Measurements from ENCODE around the gene PREX1.

PREX1 gene

DNA sequence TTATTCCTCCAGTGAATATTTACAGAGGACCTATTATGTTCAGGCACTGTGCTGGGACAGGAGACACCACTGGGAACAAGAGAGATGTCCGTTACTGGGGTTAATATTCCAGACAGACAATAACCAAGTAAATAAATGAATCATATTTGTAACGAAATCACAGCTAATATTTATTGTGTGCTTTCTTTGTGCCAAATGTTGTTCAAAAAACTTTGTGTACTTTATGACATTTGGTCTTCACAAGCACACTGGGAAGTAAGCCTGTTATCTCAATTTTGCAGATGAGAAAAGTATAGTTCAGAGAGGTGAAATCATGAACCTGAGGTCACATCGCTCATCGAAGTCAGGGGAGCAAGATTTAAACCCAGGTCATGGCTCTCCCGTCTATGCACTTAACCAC is 36.5 kb upstream of the PREX1 start:
- no peak for DNase-seq (ENCODE audit: low read depth)
- TF ChIP-seq, protein P1, sequence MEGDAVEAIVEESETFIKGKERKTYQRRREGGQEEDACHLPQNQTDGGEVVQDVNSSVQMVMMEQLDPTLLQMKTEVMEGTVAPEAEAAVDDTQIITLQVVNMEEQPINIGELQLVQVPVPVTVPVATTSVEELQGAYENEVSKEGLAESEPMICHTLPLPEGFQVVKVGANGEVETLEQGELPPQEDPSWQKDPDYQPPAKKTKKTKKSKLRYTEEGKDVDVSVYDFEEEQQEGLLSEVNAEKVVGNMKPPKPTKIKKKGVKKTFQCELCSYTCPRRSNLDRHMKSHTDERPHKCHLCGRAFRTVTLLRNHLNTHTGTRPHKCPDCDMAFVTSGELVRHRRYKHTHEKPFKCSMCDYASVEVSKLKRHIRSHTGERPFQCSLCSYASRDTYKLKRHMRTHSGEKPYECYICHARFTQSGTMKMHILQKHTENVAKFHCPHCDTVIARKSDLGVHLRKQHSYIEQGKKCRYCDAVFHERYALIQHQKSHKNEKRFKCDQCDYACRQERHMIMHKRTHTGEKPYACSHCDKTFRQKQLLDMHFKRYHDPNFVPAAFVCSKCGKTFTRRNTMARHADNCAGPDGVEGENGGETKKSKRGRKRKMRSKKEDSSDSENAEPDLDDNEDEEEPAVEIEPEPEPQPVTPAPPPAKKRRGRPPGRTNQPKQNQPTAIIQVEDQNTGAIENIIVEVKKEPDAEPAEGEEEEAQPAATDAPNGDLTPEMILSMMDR (IDR thresholded peaks at IDR 0.05; ENCODE audit: low read length, missing control alignments) = no peak
- H3K4me3 ChIP-seq (replicated peaks; ENCODE audit: low read depth, low read length) = no peak overlapping the region

DNA sequence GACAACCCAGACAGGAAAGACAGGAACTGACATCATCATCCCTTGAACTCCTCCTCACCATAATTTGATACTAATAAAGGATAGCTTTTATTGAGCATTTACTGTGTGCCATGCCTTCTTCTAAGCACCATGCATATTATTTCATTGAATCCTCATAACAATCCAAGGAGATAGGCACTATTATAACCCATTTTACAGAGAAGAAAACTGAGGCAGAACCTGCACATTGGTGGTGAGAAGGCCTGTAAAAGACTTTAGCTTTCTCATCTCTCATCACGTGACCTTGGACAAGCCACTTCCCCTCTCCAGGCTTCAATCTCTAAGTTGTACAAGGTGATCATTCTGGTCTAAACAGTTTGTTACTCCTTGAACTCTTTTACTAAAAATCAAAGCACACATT is 34.5 kb upstream of the PREX1 start:
- no peak for DNase-seq (ENCODE audit: low read depth)
- TF ChIP-seq, protein P1 (IDR thresholded peaks at IDR 0.05; ENCODE audit: low read length, missing control alignments) = no peak
- no peak overlapping the region for H3K4me3 ChIP-seq (replicated peaks; ENCODE audit: low read depth, low read length)

DNA sequence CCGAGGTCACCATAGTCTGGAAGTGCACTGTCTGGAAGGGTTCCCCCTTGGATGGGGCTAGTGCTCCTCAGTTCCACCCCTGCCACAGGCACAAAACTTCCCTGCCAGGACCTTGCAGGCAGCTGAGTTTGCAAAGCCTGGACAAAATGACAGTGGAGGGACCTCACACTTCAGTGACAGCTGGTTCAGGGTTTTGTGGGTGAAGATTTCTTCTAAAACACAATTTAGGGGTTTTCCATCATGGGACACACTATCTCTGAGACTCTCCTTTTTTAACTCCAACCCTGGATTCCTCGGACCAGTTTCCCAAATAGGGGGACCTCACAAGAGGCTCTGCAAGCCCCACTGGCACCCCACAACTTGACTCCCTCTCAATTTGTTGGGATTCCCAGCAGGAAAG is 33.6 kb upstream of the PREX1 start:
- no peak for DNase-seq (ENCODE audit: low read depth)
- TF ChIP-seq, protein P1 (IDR thresholded peaks at IDR 0.05; ENCODE audit: low read length, missing control alignments) = no peak
- no peak overlapping the region for H3K4me3 ChIP-seq (replicated peaks; ENCODE audit: low read depth, low read length)

DNA sequence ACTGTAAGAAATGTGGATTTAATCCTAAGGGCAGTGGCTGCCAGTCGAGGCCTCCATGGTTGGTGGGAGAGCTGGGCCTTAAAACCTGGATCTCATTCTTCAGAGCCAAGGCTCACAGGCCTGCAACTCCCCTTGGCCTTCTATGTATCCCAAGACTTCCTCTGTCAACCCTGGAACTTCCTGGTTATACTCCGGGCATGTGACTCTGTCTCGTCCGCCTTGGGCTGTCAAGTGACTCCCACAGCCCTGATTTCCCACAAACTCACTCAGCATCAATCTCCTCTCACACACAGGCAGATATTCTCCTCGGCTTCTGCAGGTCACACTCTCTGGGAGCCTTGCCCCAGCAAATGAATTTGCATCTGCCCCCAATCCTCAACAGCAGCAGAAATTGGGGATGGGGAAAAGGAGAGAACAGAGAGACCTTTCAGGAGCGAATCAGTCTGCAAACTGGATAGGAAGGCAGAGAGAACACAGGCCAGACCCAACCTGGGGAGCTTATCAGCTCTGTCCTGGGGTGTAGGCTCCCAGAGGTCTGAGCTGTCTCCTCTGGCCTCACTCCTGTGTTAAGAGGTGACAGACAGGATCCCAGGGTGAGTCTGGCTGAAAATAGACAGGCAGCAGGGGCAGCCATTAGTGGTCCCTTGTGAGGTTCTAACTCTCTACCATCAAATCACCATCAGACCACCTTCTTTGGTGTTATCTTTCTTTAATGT is 30.4 kb upstream of the PREX1 start:
- no peak for DNase-seq (ENCODE audit: low read depth)

DNA sequence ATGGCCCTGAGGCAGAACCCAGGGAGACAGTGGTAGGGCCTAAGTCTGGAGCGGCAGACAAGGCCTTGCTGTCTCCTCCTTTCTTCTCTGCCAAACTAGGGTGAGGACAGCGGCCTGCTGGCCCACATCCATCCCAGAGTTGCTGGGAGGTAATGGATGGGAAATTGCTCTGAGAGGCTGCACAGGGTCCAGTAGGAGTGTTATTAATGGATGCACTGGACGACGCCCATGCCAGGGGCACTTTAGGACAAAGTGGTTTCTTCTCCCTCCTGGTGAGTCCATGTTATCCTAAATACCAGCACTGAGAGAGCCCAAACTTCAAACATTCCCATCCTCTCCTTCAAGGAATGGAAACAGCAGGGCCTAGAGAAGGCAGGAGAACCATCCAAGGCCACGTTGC is 28.3 kb upstream of the PREX1 start:
- H3K4me3 ChIP-seq (replicated peaks; ENCODE audit: low read depth, low read length) = no peak overlapping the region
- DNase-seq (ENCODE audit: low read depth) = no peak
- TF ChIP-seq, protein P1 (IDR thresholded peaks at IDR 0.05; ENCODE audit: low read length, missing control alignments) = no peak

More for the DNA sequence above, 30.4 kb upstream of the PREX1 start:
- H3K4me3 ChIP-seq (replicated peaks; ENCODE audit: low read depth, low read length) = no peak overlapping the region
- TF ChIP-seq, protein P1 (IDR thresholded peaks at IDR 0.05; ENCODE audit: low read length, missing control alignments) = no peak

DNA sequence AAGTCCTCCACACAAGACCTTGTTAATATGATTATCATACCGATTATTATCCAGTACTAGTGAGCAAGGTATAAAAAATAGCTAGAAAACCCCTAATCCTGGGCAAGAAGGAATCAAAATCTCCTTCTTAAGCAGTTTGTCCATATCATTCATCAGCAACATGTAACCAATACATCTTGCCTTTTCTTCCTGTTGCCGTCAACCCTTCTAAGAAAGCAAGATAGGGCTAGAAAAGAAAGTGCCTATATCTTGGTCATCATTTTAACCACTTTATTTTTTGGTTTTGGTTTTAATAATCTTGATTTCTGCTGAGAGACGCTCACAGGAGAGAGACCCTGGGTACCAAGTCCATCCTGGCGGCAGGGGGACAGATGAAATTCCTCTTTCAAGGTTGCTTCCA is 27.2 kb upstream of the PREX1 start:
- DNase-seq (ENCODE audit: low read depth) = no peak
- TF ChIP-seq, protein P1 (IDR thresholded peaks at IDR 0.05; ENCODE audit: low read length, missing control alignments) = no peak
- H3K4me3 ChIP-seq (replicated peaks; ENCODE audit: low read depth, low read length) = no peak overlapping the region

DNA sequence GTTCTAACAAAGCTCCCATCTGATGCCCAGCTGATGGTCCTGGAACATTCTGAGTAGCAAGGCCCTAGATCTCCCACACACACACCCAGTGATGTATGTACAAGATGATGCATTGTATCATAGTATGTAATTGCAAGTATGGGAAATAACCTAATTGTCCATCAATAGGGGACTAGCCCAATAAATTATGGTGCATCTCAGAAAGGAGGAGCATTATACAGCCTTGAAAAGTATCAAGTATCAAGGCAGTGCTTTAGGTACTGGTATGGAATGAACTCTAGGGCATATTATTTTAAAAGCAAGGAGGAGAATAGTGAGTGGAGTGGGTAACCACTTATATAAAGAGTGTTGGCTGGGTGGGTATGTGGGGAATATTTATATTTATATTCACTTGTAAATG is 24.8 kb upstream of the PREX1 start:
- no peak for DNase-seq (ENCODE audit: low read depth)
- TF ChIP-seq, protein P1 (IDR thresholded peaks at IDR 0.05; ENCODE audit: low read length, missing control alignments) = no peak
- H3K4me3 ChIP-seq (replicated peaks; ENCODE audit: low read depth, low read length) = no peak overlapping the region
